ENCODE data around the gene POLA1.

DNA sequence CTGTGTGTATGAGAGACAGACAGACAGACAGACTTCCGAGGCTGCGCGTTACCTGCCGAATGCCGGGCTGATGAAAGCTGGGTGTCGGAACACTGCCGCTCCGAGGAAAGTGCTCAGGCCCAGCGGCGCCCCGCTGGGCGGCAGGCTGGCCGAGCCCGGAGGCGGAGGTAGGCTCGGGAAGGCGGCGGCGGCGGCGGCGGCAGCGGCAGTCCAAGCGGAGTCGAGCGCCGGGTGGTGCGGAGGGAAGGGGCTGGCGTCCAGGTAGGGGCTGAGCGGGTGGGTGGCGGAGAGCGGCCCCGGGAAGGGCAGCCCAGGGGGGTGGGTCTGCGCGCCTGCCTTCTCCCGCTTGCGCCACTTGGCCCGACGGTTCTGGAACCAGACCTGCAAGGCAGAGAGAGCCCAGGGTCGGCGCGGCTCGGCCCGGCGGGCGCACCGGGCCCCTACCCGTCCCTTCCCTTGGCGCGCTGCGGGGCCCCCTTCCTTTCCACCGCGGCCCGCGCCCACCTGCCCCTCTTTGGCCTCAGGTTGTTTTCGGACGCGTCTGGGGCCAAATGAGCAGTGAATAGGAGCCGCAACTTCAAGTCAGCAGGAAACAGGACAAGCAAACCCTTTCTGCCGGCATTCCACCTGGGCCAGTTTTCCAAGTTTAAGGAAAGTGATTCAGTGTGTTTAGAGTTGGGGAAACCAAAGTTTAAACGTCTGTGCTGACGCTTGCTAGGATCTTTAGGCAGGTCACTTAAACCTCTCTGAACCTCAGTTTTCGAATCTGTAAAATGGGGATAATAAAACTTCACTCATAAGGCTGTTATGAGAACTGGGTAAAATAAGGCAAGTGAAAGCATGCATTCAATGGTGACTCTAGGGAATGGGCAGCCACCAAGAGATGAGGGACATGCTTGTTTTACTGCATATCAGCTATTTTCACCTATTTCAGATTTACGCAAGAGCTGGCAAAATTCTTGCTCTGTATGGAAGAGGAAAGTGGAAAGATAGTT, 313.6 kb downstream of the POLA1 start:
- TF ChIP-seq ISL1 (CRISPR knock-in tag; IDR thresholded peaks at IDR 0.05): no peak
- TF ChIP-seq CSDC2 (CRISPR knock-in tag; IDR thresholded peaks at IDR 0.05): no peak
- TF ChIP-seq ZNF565 (CRISPR knock-in tag; conservative IDR thresholded peaks at IDR 0.05; ENCODE audit: low read depth): no peak
- no peak for TF ChIP-seq BACH2 (CRISPR knock-in tag; IDR thresholded peaks at IDR 0.05; ENCODE audit: borderline replicate concordance)
- TF ChIP-seq CSRNP3 (CRISPR knock-in tag; IDR thresholded peaks at IDR 0.05): no peak
- TF ChIP-seq, protein P1, sequence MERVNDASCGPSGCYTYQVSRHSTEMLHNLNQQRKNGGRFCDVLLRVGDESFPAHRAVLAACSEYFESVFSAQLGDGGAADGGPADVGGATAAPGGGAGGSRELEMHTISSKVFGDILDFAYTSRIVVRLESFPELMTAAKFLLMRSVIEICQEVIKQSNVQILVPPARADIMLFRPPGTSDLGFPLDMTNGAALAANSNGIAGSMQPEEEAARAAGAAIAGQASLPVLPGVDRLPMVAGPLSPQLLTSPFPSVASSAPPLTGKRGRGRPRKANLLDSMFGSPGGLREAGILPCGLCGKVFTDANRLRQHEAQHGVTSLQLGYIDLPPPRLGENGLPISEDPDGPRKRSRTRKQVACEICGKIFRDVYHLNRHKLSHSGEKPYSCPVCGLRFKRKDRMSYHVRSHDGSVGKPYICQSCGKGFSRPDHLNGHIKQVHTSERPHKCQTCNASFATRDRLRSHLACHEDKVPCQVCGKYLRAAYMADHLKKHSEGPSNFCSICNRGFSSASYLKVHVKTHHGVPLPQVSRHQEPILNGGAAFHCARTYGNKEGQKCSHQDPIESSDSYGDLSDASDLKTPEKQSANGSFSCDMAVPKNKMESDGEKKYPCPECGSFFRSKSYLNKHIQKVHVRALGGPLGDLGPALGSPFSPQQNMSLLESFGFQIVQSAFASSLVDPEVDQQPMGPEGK (CRISPR knock-in tag; IDR thresholded peaks at IDR 0.05; ENCODE audit: borderline replicate concordance): no peak
- no peak for TF ChIP-seq ZNF8 (CRISPR knock-in tag; IDR thresholded peaks at IDR 0.05)
